ENCODE results near the gene ZNF516. TPM values are rescaled to one million over a fixed set of nuclear protein-coding genes. Genes with fewer than 3 reads are reported as not detected.

ZNF516 gene
- total RNA-seq, 1 donor from 2014 or later = 28.0 TPM

DNA sequence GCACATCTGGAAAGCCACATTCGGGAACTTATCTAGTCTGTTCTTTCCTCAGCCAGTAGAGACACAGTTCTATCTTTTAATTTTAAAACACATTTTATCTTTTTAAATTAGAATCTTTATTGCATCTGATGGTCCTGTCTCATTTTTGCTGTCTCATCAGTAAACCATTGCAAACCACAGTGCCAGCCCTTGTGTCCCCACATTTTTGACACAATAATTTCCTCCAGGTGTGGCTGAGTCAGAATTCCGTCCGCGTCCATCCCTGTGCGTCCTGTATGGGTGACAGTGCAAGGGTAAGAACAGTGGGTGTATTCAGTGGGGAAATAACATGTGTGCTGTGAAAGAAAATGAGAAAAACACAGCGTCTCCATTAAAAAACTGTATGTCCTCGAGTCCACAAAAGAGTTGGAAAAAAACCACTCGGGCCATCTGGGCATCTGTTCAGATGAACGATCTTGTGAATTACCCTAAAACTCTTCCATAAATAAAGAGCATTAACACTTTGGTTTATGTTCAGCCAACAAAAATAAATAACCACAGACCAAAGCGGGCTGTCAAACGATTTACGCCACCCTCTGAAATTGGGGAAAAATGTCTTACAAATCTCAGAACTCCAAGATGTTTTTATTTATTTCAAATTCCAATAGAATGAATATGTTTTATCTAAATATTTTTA is 137.3 kb downstream of the ZNF516 start:
- Histone ChIP-seq H3K4me3 (no peak overlapping the region), H3K4me1 (no peaks in the 10 kb centered on the region), H3K36me3 (peaks cover 34% of the 10 kb centered on the region), H3K27ac (no peak overlapping the region), H3K9me3 (no peaks in the 10 kb centered on the region), H3K27me3 (no peaks in the 10 kb centered on the region)
- intact Hi-C loops (cut with DNase I) = no loop called here
- DNase-seq (no peak), ATAC-seq (no peak)
- TF ChIP-seq, protein P1, sequence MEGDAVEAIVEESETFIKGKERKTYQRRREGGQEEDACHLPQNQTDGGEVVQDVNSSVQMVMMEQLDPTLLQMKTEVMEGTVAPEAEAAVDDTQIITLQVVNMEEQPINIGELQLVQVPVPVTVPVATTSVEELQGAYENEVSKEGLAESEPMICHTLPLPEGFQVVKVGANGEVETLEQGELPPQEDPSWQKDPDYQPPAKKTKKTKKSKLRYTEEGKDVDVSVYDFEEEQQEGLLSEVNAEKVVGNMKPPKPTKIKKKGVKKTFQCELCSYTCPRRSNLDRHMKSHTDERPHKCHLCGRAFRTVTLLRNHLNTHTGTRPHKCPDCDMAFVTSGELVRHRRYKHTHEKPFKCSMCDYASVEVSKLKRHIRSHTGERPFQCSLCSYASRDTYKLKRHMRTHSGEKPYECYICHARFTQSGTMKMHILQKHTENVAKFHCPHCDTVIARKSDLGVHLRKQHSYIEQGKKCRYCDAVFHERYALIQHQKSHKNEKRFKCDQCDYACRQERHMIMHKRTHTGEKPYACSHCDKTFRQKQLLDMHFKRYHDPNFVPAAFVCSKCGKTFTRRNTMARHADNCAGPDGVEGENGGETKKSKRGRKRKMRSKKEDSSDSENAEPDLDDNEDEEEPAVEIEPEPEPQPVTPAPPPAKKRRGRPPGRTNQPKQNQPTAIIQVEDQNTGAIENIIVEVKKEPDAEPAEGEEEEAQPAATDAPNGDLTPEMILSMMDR (IDR thresholded peaks at IDR 0.05) = no peak

DNA sequence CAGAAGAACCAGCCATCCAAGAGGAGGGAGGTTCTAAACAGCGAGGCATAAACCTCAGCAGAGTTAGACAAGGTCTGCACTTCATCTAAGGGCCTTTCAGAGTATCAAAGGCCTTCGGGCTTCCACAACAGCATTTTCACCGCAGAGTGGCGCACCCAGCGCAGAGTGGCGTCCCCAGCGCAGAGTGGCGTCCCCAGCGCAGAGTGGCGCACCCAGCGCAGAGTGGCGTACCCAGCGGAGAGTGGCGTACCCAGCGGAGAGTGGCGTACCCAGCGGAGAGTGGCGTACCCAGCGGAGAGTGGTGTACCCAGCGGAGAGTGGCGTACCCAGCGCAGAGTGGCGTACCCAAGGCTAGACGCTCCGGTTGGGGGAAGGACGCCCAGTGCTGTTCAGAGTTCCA is 137.9 kb downstream of the ZNF516 start:
- intact Hi-C loops (cut with DNase I) = no loop called here
- TF ChIP-seq, protein P1 (IDR thresholded peaks at IDR 0.05) = no peak
- peaks cover 29% of the 10 kb centered on the region for H3K36me3 ChIP-seq
- no peak overlapping the region for H3K27ac ChIP-seq
- peaks cover 5% of the 10 kb centered on the region for H3K4me1 ChIP-seq
- DNase-seq = no peak
- no peaks in the 10 kb centered on the region for H3K27me3 ChIP-seq
- no peak for ATAC-seq
- H3K9me3 ChIP-seq = no peaks in the 10 kb centered on the region
- no peak overlapping the region for H3K4me3 ChIP-seq

DNA sequence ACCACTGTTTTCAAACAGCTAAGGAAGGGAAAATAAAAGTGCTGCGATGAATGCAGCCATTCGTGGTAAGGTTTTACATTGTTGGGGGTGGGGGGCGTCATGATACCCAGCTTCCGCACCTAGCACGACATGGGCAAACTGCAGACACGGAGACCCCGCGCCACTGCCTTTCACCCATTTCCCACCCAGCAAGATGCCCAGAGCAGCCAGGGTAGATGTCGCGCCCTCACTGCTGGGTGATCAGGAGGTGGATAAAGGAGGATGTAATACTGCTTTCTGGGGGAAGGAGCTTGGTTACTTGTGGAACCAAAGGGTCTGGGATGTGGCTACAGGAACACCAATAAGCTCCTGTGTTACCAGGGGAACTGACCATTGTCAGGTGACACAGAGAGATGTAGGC is 138.4 kb downstream of the ZNF516 start:
- DNase-seq = no peak
- ATAC-seq = no peak
- TF ChIP-seq, protein P1 (IDR thresholded peaks at IDR 0.05) = no peak
- no peak overlapping the region for H3K4me3 ChIP-seq
- intact Hi-C loops (cut with DNase I) = no loop called here
- peaks cover 24% of the 10 kb centered on the region for H3K36me3 ChIP-seq
- no peaks in the 10 kb centered on the region for H3K9me3 ChIP-seq
- H3K4me1 ChIP-seq = peaks cover 8% of the 10 kb centered on the region
- no peak overlapping the region for H3K27ac ChIP-seq
- no peaks in the 10 kb centered on the region for H3K27me3 ChIP-seq

- no peak for DNase-seq
- intact Hi-C loops (cut with DNase I) = no loop called here
- H3K4me1 ChIP-seq = peaks cover 9% of the 10 kb centered on the region
Measured at GRCh38 chr18:76354348-76354747, 140.7 kb downstream of the ZNF516 start.

GRCh38 chr18:76353500-76353899 is 141.5 kb downstream of the ZNF516 start:
- TF ChIP-seq, protein P1 (IDR thresholded peaks at IDR 0.05) = no peak
- H3K27me3 ChIP-seq = no peaks in the 10 kb centered on the region
- H3K4me1 ChIP-seq = peaks cover 9% of the 10 kb centered on the region
- H3K9me3 ChIP-seq = no peaks in the 10 kb centered on the region
- H3K36me3 ChIP-seq = peaks cover 9% of the 10 kb centered on the region
- no peak overlapping the region for H3K4me3 ChIP-seq
- no peak overlapping the region for H3K27ac ChIP-seq
- intact Hi-C loops (cut with DNase I) = no loop called here
- no peak for ATAC-seq
- no peak for DNase-seq

More at GRCh38 chr18:76354348-76354747, 140.7 kb downstream of the ZNF516 start:
- Histone ChIP-seq H3K27ac (no peak overlapping the region), H3K27me3 (no peaks in the 10 kb centered on the region), H3K36me3 (peaks cover 11% of the 10 kb centered on the region), H3K9me3 (no peaks in the 10 kb centered on the region), H3K4me3 (no peak overlapping the region)
- ATAC-seq = no peak
- TF ChIP-seq, protein P1 (IDR thresholded peaks at IDR 0.05) = no peak

Data from upper lobe of right lung (tissue), 1 donor.